Measurements from ENCODE around the gene ABRAXAS1. TPM values are rescaled to one million over a fixed set of nuclear protein-coding genes. Genes with fewer than 3 reads are reported as not detected.
A peak's percentile ranks its signal among the peaks of the same experiment; 100 is the strongest.
"Not testable (repeated sequence)": the region's sequence is repeated elsewhere in the genome, so short reads cannot be mapped to it uniquely, and the experiment has no call there.

ABRAXAS1 gene
- total RNA-seq, 1 donor from 2014 or later = 37.5 TPM

GRCh38 chr4:83510442-83510841 is 25.5 kb upstream of the ABRAXAS1 start:
- no peak for TF ChIP-seq CTCF (IDR thresholded peaks at IDR 0.05; ENCODE audit: unreplicated experiment)
- Mint-ChIP-seq H3K4me1 (ENCODE audit: unreplicated experiment) (no peaks in the 10 kb centered on the region), H3K9me3 (ENCODE audit: unreplicated experiment) (no peaks in the 10 kb centered on the region), H3K36me3 (ENCODE audit: low read depth, unreplicated experiment) (no peaks in the 10 kb centered on the region), H3K27ac (ENCODE audit: unreplicated experiment) (no peak overlapping the region), H3K4me3 (ENCODE audit: unreplicated experiment) (no peak overlapping the region), H3K27me3 (ENCODE audit: unreplicated experiment) (peaks cover 2% of the 10 kb centered on the region)
- DNase-seq (ENCODE audit: low spot score) = no peak

- not testable (repeated sequence) for H3K36me3 Mint-ChIP-seq (ENCODE audit: low read depth, unreplicated experiment); H3K27ac Mint-ChIP-seq (ENCODE audit: unreplicated experiment); H3K9me3 Mint-ChIP-seq (ENCODE audit: unreplicated experiment); H3K27me3 Mint-ChIP-seq (ENCODE audit: unreplicated experiment); H3K4me1 Mint-ChIP-seq (ENCODE audit: unreplicated experiment); H3K4me3 Mint-ChIP-seq (ENCODE audit: unreplicated experiment)
- DNase-seq (ENCODE audit: low spot score) = peak; percentile 57
- TF ChIP-seq CTCF (IDR thresholded peaks at IDR 0.05; ENCODE audit: unreplicated experiment) = peak; percentile 76
These were observed 24.3 kb upstream of the ABRAXAS1 start for GRCh38 chr4:83509156-83509585.

- H3K27ac Mint-ChIP-seq (ENCODE audit: unreplicated experiment) = no peak overlapping the region
- H3K4me1 Mint-ChIP-seq (ENCODE audit: unreplicated experiment) = peaks cover 7% of the 10 kb centered on the region
- peaks cover 4% of the 10 kb centered on the region for H3K27me3 Mint-ChIP-seq (ENCODE audit: unreplicated experiment)
- H3K9me3 Mint-ChIP-seq (ENCODE audit: unreplicated experiment) = no peaks in the 10 kb centered on the region
- no peak overlapping the region for H3K4me3 Mint-ChIP-seq (ENCODE audit: unreplicated experiment)
- no peaks in the 10 kb centered on the region for H3K36me3 Mint-ChIP-seq (ENCODE audit: low read depth, unreplicated experiment)
- TF ChIP-seq CTCF (IDR thresholded peaks at IDR 0.05; ENCODE audit: unreplicated experiment) = no peak
- DNase-seq (ENCODE audit: low spot score) = no peak
These were observed 20.1 kb upstream of the ABRAXAS1 start for GRCh38 chr4:83504996-83505395.

GRCh38 chr4:83504503-83504902 is 19.6 kb upstream of the ABRAXAS1 start:
- TF ChIP-seq CTCF (IDR thresholded peaks at IDR 0.05; ENCODE audit: unreplicated experiment) = no peak
- H3K4me3 Mint-ChIP-seq (ENCODE audit: unreplicated experiment) = no peak overlapping the region
- H3K27me3 Mint-ChIP-seq (ENCODE audit: unreplicated experiment) = peaks cover 4% of the 10 kb centered on the region
- no peak for DNase-seq (ENCODE audit: low spot score)
- no peaks in the 10 kb centered on the region for H3K36me3 Mint-ChIP-seq (ENCODE audit: low read depth, unreplicated experiment)
- no peak overlapping the region for H3K27ac Mint-ChIP-seq (ENCODE audit: unreplicated experiment)
- H3K4me1 Mint-ChIP-seq (ENCODE audit: unreplicated experiment) = peaks cover 7% of the 10 kb centered on the region
- H3K9me3 Mint-ChIP-seq (ENCODE audit: unreplicated experiment) = no peaks in the 10 kb centered on the region

- H3K4me1 Mint-ChIP-seq (ENCODE audit: unreplicated experiment) = peaks cover 7% of the 10 kb centered on the region
- H3K27ac Mint-ChIP-seq (ENCODE audit: unreplicated experiment) = no peak overlapping the region
- no peak for DNase-seq (ENCODE audit: low spot score)
- H3K9me3 Mint-ChIP-seq (ENCODE audit: unreplicated experiment) = no peaks in the 10 kb centered on the region
- H3K36me3 Mint-ChIP-seq (ENCODE audit: low read depth, unreplicated experiment) = no peaks in the 10 kb centered on the region
- no peak overlapping the region for H3K4me3 Mint-ChIP-seq (ENCODE audit: unreplicated experiment)
- H3K27me3 Mint-ChIP-seq (ENCODE audit: unreplicated experiment) = peaks cover 4% of the 10 kb centered on the region
- no peak for TF ChIP-seq CTCF (IDR thresholded peaks at IDR 0.05; ENCODE audit: unreplicated experiment)
These were observed 19.1 kb upstream of the ABRAXAS1 start for GRCh38 chr4:83503974-83504373.

- not testable (repeated sequence) for H3K4me3 Mint-ChIP-seq (ENCODE audit: unreplicated experiment); DNase-seq (ENCODE audit: low spot score); H3K36me3 Mint-ChIP-seq (ENCODE audit: low read depth, unreplicated experiment); H3K27ac Mint-ChIP-seq (ENCODE audit: unreplicated experiment); H3K9me3 Mint-ChIP-seq (ENCODE audit: unreplicated experiment); H3K27me3 Mint-ChIP-seq (ENCODE audit: unreplicated experiment)
- H3K4me1 Mint-ChIP-seq (ENCODE audit: unreplicated experiment) = peaks cover 10% of the 10 kb centered on the region
These were observed 16.8 kb upstream of the ABRAXAS1 start for GRCh38 chr4:83501671-83502070.
